ENCODE data around the gene FNBP1.

DNA sequence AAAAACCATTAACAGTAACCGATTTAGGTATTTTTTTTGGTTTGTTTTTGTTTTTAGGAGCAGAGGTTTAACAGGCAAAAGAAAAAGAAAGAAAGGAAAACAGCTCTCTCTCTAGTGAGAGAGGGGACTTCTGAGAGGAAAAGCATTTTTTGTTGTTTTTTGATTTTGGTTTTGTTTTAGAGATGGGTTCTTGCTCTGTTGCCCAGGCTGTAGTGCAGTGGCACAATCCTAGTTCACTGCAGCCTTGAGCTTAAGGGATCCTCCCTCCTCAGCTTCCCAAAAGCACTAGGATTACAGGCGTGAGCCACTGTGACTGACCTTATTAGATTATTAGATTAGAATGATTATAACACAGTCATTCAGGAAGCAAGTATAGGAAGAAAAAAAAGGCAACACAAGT is 197.6 kb downstream of the FNBP1 start:
- TF ChIP-seq, protein P1, sequence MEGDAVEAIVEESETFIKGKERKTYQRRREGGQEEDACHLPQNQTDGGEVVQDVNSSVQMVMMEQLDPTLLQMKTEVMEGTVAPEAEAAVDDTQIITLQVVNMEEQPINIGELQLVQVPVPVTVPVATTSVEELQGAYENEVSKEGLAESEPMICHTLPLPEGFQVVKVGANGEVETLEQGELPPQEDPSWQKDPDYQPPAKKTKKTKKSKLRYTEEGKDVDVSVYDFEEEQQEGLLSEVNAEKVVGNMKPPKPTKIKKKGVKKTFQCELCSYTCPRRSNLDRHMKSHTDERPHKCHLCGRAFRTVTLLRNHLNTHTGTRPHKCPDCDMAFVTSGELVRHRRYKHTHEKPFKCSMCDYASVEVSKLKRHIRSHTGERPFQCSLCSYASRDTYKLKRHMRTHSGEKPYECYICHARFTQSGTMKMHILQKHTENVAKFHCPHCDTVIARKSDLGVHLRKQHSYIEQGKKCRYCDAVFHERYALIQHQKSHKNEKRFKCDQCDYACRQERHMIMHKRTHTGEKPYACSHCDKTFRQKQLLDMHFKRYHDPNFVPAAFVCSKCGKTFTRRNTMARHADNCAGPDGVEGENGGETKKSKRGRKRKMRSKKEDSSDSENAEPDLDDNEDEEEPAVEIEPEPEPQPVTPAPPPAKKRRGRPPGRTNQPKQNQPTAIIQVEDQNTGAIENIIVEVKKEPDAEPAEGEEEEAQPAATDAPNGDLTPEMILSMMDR (IDR thresholded peaks at IDR 0.05; ENCODE audit: low read depth, low read length, poor library complexity, severe bottlenecking): no peak
- no peak for TF ChIP-seq EZH2phosphoT487 (IDR thresholded peaks at IDR 0.05; ENCODE audit: borderline replicate concordance, low read length)

Data from DOHH2 (cell line).